HepG2 (cell line): ENCODE measurements around the gene KCNJ4. TPM values are rescaled to one million over a fixed set of nuclear protein-coding genes. Genes with fewer than 3 reads are reported as not detected.

Experiments
- ATAC-seq: fragments of 200-7000 bp; cut with Tn5 transposase; 3 replicates; pipeline ENCODE4 v1.9.1; 2020; ENCODE audit warnings: mild to moderate bottlenecking, moderate library complexity
- BruUV-seq: library from RNA; stranded (reverse); fragments of 400-500 nt; replicated peaks from 2 replicates; lab custom pipeline; 2021; lab: Mats Ljungman, UMichigan
- CTCF ChIA-PET: fragments of 300-600 bp; formaldehyde crosslinking; extraction: SDS; loops from one replicate; lab custom pipeline; 2021; ENCODE audit warnings: low total read pairs, inconsistent platforms, low intra/inter-chr PET ratio; lab: Yijun Ruan, JAX
- POLR2A ChIA-PET: fragments of 350-600 bp; sonication (Branson Sonifier 250); formaldehyde crosslinking; loops from one replicate; lab custom pipeline; 2020; ENCODE audit warnings: antibody characterized with exemption, inconsistent platforms; lab: Yijun Ruan, JAX
- DNase-seq: peaks from one replicate; pipeline ENCODE4 v3.0.0-alpha.2; 2015; ENCODE audit warnings: low spot score
- FAIRE-seq: peaks from 3 replicates; lab custom pipeline; 2011; peaks lifted over from hg19 to GRCh38; lab: Jason Lieb, UNC
- H2AFZ ChIP-seq: one replicate; pipeline ENCODE4 v1.6.1; 2011; ENCODE audit warnings: low read length, inconsistent platforms
- H3K27ac ChIP-seq: fragments of 300-600 bp; 3 replicates; pipeline ENCODE4 v1.8.0; 2011; ENCODE audit warnings: mixed run types, mild to moderate bottlenecking, mixed read lengths, low read length, inconsistent platforms; ENCODE audit not compliant: insufficient read depth; ENCODE audit errors: extremely low read length
- H3K27me3 ChIP-seq, 2 experiments: fragments of 200-600 bp in 1 of 2; 2 replicates in 1 of 2; 3 replicates in 1 of 2; pipeline versions ENCODE4 v1.6.0 to v1.8.0; 2011; ENCODE audit warnings: low read length in 2 of 2, mild to moderate bottlenecking in 2 of 2, moderate library complexity in 2 of 2, inconsistent platforms in 1 of 2; ENCODE audit not compliant: insufficient read depth in 2 of 2, control insufficient read depth in 1 of 2
- H3K36me3 ChIP-seq, 2 experiments: fragments of 200-600 bp in 1 of 2; replicated peaks in 1 of 2; 2 replicates in 1 of 2; 3 replicates in 1 of 2; pipeline versions ENCODE4 v1.5.1 to v1.8.0; 2011; ENCODE audit warnings: low read length in 2 of 2, inconsistent platforms in 1 of 2; ENCODE audit not compliant: insufficient read depth in 2 of 2, control insufficient read depth in 1 of 2
- H3K4me1 ChIP-seq: 2 replicates; pipeline ENCODE4 v1.5.1; 2012; ENCODE audit warnings: low read length, inconsistent platforms; ENCODE audit not compliant: insufficient read depth
- H3K4me2 ChIP-seq: 2 replicates; pipeline ENCODE4 v1.6.0; 2011; ENCODE audit warnings: low read depth, low read length, inconsistent platforms
- H3K4me3 ChIP-seq, 3 experiments: fragments of 200-600 bp in 1 of 3; sonication (generic), shearing (Covaris generic) in 1 of 3; replicated peaks in 1 of 3; 2 replicates each; pipeline ENCODE4 v1.5.1; 2011 to 2016; ENCODE audit warnings: low read length in 3 of 3, inconsistent platforms in 2 of 3, low read depth in 2 of 3, mild to moderate bottlenecking in 2 of 3, control low read depth in 1 of 3, mixed read lengths in 1 of 3; ENCODE audit not compliant: insufficient read depth in 1 of 3
- H3K79me2 ChIP-seq: one replicate; pipeline ENCODE4 v1.6.1; 2011; ENCODE audit warnings: low read length, inconsistent platforms; ENCODE audit not compliant: insufficient read depth
- H3K9ac ChIP-seq: 2 replicates; pipeline ENCODE4 v1.6.0; 2011; ENCODE audit warnings: mild to moderate bottlenecking, low read depth, low read length, inconsistent platforms; ENCODE audit not compliant: insufficient read depth
- H3K9me3 ChIP-seq: 2 replicates; pipeline ENCODE4 v1.5.1; 2012; ENCODE audit warnings: mild to moderate bottlenecking, low read length
- H4K20me1 ChIP-seq: 2 replicates; pipeline ENCODE4 v1.6.0; 2011; ENCODE audit warnings: inconsistent platforms, mild to moderate bottlenecking, low read length, moderate library complexity; ENCODE audit not compliant: insufficient read depth
- DPF2 ChIP-seq: sonication (generic); formaldehyde crosslinking; IDR thresholded peaks from 2 replicates; pipeline ENCODE4 v1.4.0; 2020; ENCODE audit warnings: mild to moderate bottlenecking, low read depth, missing genetic modification reagents, borderline replicate concordance
- ELF1 ChIP-seq: sonication (generic); formaldehyde crosslinking; IDR thresholded peaks from 2 replicates; pipeline ENCODE4 v1.4.0; 2020; ENCODE audit warnings: missing genetic modification reagents
- GRHL1 ChIP-seq: sonication (generic); formaldehyde crosslinking; conservative IDR thresholded peaks from 2 replicates; pipeline ENCODE4 v1.8.0; 2022; ENCODE audit warnings: missing genetic modification reagents
- HDAC2 ChIP-seq: sonication (generic); formaldehyde crosslinking; IDR thresholded peaks from 2 replicates; pipeline ENCODE4 v1.4.0; 2020; ENCODE audit warnings: missing genetic modification reagents
- MAF1 ChIP-seq: sonication (generic); formaldehyde crosslinking; IDR thresholded peaks from 2 replicates; pipeline ENCODE4 v1.5.0; 2020; ENCODE audit warnings: missing genetic modification reagents, borderline replicate concordance
- MXD1 ChIP-seq: sonication (generic); formaldehyde crosslinking; IDR thresholded peaks from 2 replicates; pipeline ENCODE4 v1.4.0; 2020; ENCODE audit warnings: mild to moderate bottlenecking, missing genetic modification reagents
- NRL ChIP-seq: sonication (generic); formaldehyde crosslinking; IDR thresholded peaks from 2 replicates; pipeline ENCODE4 v1.5.0; 2020; ENCODE audit warnings: missing genetic modification reagents, mild to moderate bottlenecking, moderate library complexity, borderline replicate concordance
- SP4 ChIP-seq: sonication (generic); formaldehyde crosslinking; IDR thresholded peaks from 2 replicates; pipeline ENCODE4 v1.8.1; 2023; ENCODE audit warnings: mild to moderate bottlenecking, missing genetic modification reagents
- SRSF1 ChIP-seq: fragments of 200-400 bp; formaldehyde crosslinking; optimal IDR thresholded peaks from 2 replicates; pipeline ENCODE3; 2017; ENCODE audit warnings: mild to moderate bottlenecking, low read depth, low read length, moderate library complexity
- TARDBP ChIP-seq: sonication (generic); formaldehyde crosslinking; IDR thresholded peaks from 2 replicates; pipeline ENCODE4 v1.8.0; 2022; ENCODE audit warnings: mild to moderate bottlenecking, missing genetic modification reagents
- THYN1 ChIP-seq: sonication (generic); formaldehyde crosslinking; IDR thresholded peaks from 2 replicates; pipeline ENCODE4 v1.8.1; 2023; ENCODE audit warnings: low read depth, mild to moderate bottlenecking, moderate library complexity, missing genetic modification reagents, borderline replicate concordance
- ZBTB8A ChIP-seq: sonication (generic); formaldehyde crosslinking; IDR thresholded peaks from 2 replicates; pipeline ENCODE4 v1.4.0; 2020; ENCODE audit warnings: mild to moderate bottlenecking, low read depth, missing genetic modification reagents, borderline replicate concordance
- ZNF225 ChIP-seq: sonication (generic); formaldehyde crosslinking; IDR thresholded peaks from 2 replicates; pipeline ENCODE4 v1.4.0; 2020; ENCODE audit warnings: mild to moderate bottlenecking, missing genetic modification reagents
- ZNF33B ChIP-seq: sonication (generic); formaldehyde crosslinking; IDR thresholded peaks from 2 replicates; pipeline ENCODE4 v1.5.1; 2020; ENCODE audit warnings: mild to moderate bottlenecking, missing genetic modification reagents
- ZNF407 ChIP-seq: sonication (generic); formaldehyde crosslinking; IDR thresholded peaks from one replicate; pipeline ENCODE4 v1.5.1; 2020; ENCODE audit warnings: mild to moderate bottlenecking, missing genetic modification reagents; ENCODE audit errors: not compliant biosample characterization
- whole genome bisulfite sequencing: methylation state at CpG from one replicate; pipeline ENCODE4 v1.1.6; 2017; ENCODE audit warnings: low lambda C conversion rate; 5-methylcytosine and 5-hydroxymethylcytosine counted together
- in situ Hi-C: cut with HindIII; loops from 2 replicates; pipeline ENCODE4 v1.10.0; 2017; ENCODE audit warnings: low pct_unique_long_range_greater_than_20kb; ENCODE audit not compliant: extremely low pct_ligation_motif_present
- intact Hi-C: fragments of 100-400 bp; cut with micrococcal nuclease; formaldehyde crosslinking; loops from one replicate; pipeline ENCODE4 v1.10.0; 2022; ENCODE audit not compliant: unreplicated experiment
- polyA plus RNA-seq, 8 experiments: library from polyadenylated mRNA; depleted of rRNA in 3 of 8; stranded (reverse) in 7 of 8; unstranded in 1 of 8; fragments of >200 nt; fragmentation: Illumina TruSeq in 4 of 8; extraction: Trizol in 4 of 8; gene quantifications; 2 replicates each; pipeline versions ENCODE4 v1.2.1 to v1.2.3, GENCODE V29; 2011 to 2016; ENCODE audit warnings: low read depth in 4 of 8, missing spikeins in 1 of 8, mixed read lengths in 1 of 8; ENCODE audit not compliant: insufficient read depth in 1 of 8
- total RNA-seq, 5 experiments: library from RNA; depleted of rRNA; stranded (reverse); fragments of >200 nt; fragmentation: Illumina TruSeq; extraction: Trizol; gene quantifications; 2 replicates each; pipeline ENCODE4 v1.2.3, GENCODE V29; 2016; ENCODE audit warnings: low read depth in 1 of 5

Gene KCNJ4
- total and polyA plus RNA-seq, 2 of the 13 experiments (the other 11 are each of a cell fraction or from before 2014, with no cell fraction given): not detected

- CTCF ChIA-PET: no interaction called here
- intact Hi-C loops (loop anchor here (2.0 kb wide), 1 partner anchor 65 kb away; no protein-coding TSS in a partner anchor), in situ Hi-C loops (no loop called here)
- Histone ChIP-seq H3K36me3 (peaks cover 0 to 11% of the 10 kb centered on the region in 2 experiments; a peak in 4 of 5 replicates), H3K9me3 (no peaks in the 10 kb centered on the region), H2AFZ (no peak overlapping the region), H3K4me3 (no peak overlapping the region), H3K4me2 (peak overlapping the region; percentile 0; the same call in 1 of the 2 replicates), H3K27ac (no peak overlapping the region), H3K79me2 (no peaks in the 10 kb centered on the region), H3K4me1 (peaks cover 12% of the 10 kb centered on the region), H3K27me3 (no peaks in the 10 kb centered on the region), H3K9ac (no peak overlapping the region), H4K20me1 (peaks cover 3% of the 10 kb centered on the region)
- FAIRE-seq (peak; percentile 4), ATAC-seq (peak; percentile 17), DNase-seq (no peak)
- 75% methylated on average over 1 of the region's 1 CpG for WGBS
- BruUV-seq: no TSS peak
- POLR2A ChIA-PET: interaction anchor here (1.2 kb wide), 2 partner anchors 9 to 10 kb away, joined by 3 read pairs; partner anchors contain the start of gene KDELR3
- TF ChIP-seq TARDBP (CRISPR knock-in tag): no peak
- no peak for TF ChIP-seq SP4 (CRISPR knock-in tag)
- TF ChIP-seq THYN1 (CRISPR knock-in tag): no peak
- TF ChIP-seq ELF1: no peak
- TF ChIP-seq MAF1 (CRISPR knock-in tag): no peak
- TF ChIP-seq SRSF1: no peak
- no peak for TF ChIP-seq DPF2 (CRISPR knock-in tag)
- TF ChIP-seq HDAC2 (CRISPR knock-in tag): no peak
- no peak for TF ChIP-seq ZBTB8A
- TF ChIP-seq NRL (CRISPR knock-in tag): no peak
- no peak for TF ChIP-seq MXD1 (CRISPR knock-in tag)
- TF ChIP-seq ZNF33B (CRISPR knock-in tag): no peak
- no peak for TF ChIP-seq GRHL1 (CRISPR knock-in tag)
- no peak for TF ChIP-seq ZNF407 (CRISPR knock-in tag)
- no peak for TF ChIP-seq ZNF225 (CRISPR knock-in tag)
Observed at GRCh38 chr22:38477585-38477984, 22.6 kb upstream of the KCNJ4 start.
